ENCODE results near the gene SLC26A6.

- TF ChIP-seq, protein P1, sequence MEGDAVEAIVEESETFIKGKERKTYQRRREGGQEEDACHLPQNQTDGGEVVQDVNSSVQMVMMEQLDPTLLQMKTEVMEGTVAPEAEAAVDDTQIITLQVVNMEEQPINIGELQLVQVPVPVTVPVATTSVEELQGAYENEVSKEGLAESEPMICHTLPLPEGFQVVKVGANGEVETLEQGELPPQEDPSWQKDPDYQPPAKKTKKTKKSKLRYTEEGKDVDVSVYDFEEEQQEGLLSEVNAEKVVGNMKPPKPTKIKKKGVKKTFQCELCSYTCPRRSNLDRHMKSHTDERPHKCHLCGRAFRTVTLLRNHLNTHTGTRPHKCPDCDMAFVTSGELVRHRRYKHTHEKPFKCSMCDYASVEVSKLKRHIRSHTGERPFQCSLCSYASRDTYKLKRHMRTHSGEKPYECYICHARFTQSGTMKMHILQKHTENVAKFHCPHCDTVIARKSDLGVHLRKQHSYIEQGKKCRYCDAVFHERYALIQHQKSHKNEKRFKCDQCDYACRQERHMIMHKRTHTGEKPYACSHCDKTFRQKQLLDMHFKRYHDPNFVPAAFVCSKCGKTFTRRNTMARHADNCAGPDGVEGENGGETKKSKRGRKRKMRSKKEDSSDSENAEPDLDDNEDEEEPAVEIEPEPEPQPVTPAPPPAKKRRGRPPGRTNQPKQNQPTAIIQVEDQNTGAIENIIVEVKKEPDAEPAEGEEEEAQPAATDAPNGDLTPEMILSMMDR (IDR thresholded peaks at IDR 0.05 in 4 of 5, conservative IDR thresholded peaks at IDR 0.05 in 1 of 5) = no peak
- no peak for TF ChIP-seq POLR2A (IDR thresholded peaks at IDR 0.05)
These were observed 36.2 kb downstream of the SLC26A6 start for GRCh38 chr3:48599077-48599501.
